ENCODE measurements around the gene PLXNA4.

The PLXNA4 gene

DNA sequence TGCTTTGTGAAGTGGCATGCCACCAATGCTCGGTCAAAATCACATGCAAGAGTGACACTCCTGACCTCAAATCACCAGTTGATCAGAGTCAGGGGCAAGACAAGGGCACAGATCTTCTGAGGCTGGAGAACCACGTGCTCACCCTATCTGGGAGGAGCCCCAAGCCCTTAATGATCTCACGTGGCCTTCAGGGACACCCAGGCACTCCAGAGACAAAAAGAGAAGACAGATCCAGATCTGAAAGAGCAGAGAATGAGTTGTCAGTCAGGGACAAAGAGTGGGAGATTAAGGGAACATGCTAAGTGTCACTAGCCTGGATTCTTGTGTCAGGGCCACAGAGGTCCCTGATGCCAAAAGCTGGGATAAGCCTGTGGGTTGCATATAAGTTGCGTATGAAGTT lies 134.3 kb downstream of the PLXNA4 start:
- no peak overlapping the region for H3K4me3 Mint-ChIP-seq
- peaks cover 10% of the 10 kb centered on the region for H3K27me3 Mint-ChIP-seq
- ATAC-seq (ENCODE audit: low read depth): no peak
- H3K27ac Mint-ChIP-seq: no peak overlapping the region
- no peaks in the 10 kb centered on the region for H3K4me1 Mint-ChIP-seq
- peaks cover 2% of the 10 kb centered on the region for H3K9me3 Mint-ChIP-seq
- H3K36me3 Mint-ChIP-seq: peaks cover 1% of the 10 kb centered on the region
- DNase-seq (ENCODE audit: low spot score in 2 of 2): no peak

DNA sequence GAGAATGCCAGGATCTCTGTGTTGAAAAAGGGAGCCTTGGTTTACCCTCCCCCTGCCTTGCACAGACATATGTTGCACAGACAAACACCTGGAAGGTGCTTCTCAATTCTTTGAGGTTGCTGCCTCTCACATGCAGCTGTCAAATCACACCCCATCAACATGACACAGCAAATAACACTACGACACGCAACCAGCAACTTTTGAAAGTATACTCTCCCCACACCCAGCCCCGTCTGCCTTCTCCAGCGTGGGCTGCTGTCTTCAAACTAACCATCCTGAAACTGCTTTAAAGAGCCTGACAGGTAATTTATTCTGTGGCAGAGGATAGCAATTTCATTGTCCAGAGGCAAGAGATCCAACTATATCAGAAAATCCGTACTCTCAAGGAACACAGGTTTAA lies 136.1 kb downstream of the PLXNA4 start:
- Mint-ChIP-seq H3K36me3 (no peaks in the 10 kb centered on the region), H3K9me3 (peaks cover 2% of the 10 kb centered on the region), H3K27ac (no peak overlapping the region), H3K27me3 (peaks cover 18% of the 10 kb centered on the region), H3K4me3 (no peak overlapping the region), H3K4me1 (no peaks in the 10 kb centered on the region)
- no peak for ATAC-seq (ENCODE audit: low read depth)
- DNase-seq (ENCODE audit: low spot score in 2 of 2): no peak

- H3K36me3 Mint-ChIP-seq: no peaks in the 10 kb centered on the region
- H3K9me3 Mint-ChIP-seq: peaks cover 2% of the 10 kb centered on the region
- no peak overlapping the region for H3K4me3 Mint-ChIP-seq
- H3K27me3 Mint-ChIP-seq: peaks cover 20% of the 10 kb centered on the region
- no peak for DNase-seq (ENCODE audit: low spot score in 2 of 2)
- ATAC-seq (ENCODE audit: low read depth): no peak
- no peaks in the 10 kb centered on the region for H3K4me1 Mint-ChIP-seq
- H3K27ac Mint-ChIP-seq: no peak overlapping the region
These were observed 137.3 kb downstream of the PLXNA4 start for GRCh38 chr7:132438926-132439325.

GRCh38 chr7:132437730-132438129 lies 138.5 kb downstream of the PLXNA4 start:
- Mint-ChIP-seq H3K27ac (no peak overlapping the region), H3K4me3 (no peak overlapping the region), H3K9me3 (peaks cover 2% of the 10 kb centered on the region), H3K27me3 (peaks cover 16% of the 10 kb centered on the region), H3K36me3 (no peaks in the 10 kb centered on the region), H3K4me1 (no peaks in the 10 kb centered on the region)
- ATAC-seq (ENCODE audit: low read depth) (no peak), DNase-seq (ENCODE audit: low spot score in 2 of 2) (no peak)

GRCh38 chr7:132436121-132436520 lies 140.1 kb downstream of the PLXNA4 start:
- no peak overlapping the region for H3K4me3 Mint-ChIP-seq
- DNase-seq (ENCODE audit: low spot score in 2 of 2) (no peak), ATAC-seq (ENCODE audit: low read depth) (no peak)
- H3K27ac Mint-ChIP-seq: no peak overlapping the region
- peaks cover 2% of the 10 kb centered on the region for H3K9me3 Mint-ChIP-seq
- H3K36me3 Mint-ChIP-seq: no peaks in the 10 kb centered on the region
- no peaks in the 10 kb centered on the region for H3K4me1 Mint-ChIP-seq
- peaks cover 16% of the 10 kb centered on the region for H3K27me3 Mint-ChIP-seq

- H3K27ac Mint-ChIP-seq: no peak overlapping the region
- H3K36me3 Mint-ChIP-seq: no peaks in the 10 kb centered on the region
- H3K9me3 Mint-ChIP-seq: peaks cover 2% of the 10 kb centered on the region
- H3K4me3 Mint-ChIP-seq: no peak overlapping the region
- peaks cover 16% of the 10 kb centered on the region for H3K27me3 Mint-ChIP-seq
- H3K4me1 Mint-ChIP-seq: no peaks in the 10 kb centered on the region
- DNase-seq (ENCODE audit: low spot score in 2 of 2): no peak
- no peak for ATAC-seq (ENCODE audit: low read depth)
These were observed 141.0 kb downstream of the PLXNA4 start for GRCh38 chr7:132435016-132435990.

DNA sequence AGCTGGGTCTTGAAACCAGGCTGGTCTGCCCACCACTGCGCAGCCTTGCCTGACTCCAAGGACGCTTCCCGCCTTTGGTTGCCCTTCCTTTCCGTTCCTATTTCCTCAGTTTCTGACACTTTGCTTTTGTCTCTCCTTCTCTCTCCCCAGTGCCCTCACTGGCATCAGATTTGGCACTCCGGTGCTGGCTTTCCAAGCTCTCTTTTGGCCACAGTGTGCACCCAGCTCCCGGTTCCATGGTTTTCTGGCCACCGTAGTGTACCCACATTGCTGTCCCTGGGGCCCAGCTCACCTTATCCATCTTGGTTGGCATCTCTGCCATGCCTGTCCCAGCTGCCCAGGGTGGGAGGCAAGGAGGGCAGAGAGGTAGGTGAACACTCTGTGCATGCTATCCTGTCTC lies 142.2 kb downstream of the PLXNA4 start:
- H3K27me3 Mint-ChIP-seq: peaks cover 16% of the 10 kb centered on the region

GRCh38 chr7:132433301-132433700 lies 143.0 kb downstream of the PLXNA4 start:
- H3K9me3 Mint-ChIP-seq: peaks cover 2% of the 10 kb centered on the region
- H3K36me3 Mint-ChIP-seq: no peaks in the 10 kb centered on the region
- ATAC-seq (ENCODE audit: low read depth) (no peak), DNase-seq (ENCODE audit: low spot score in 2 of 2) (no peak)
- no peak overlapping the region for H3K4me3 Mint-ChIP-seq
- no peak overlapping the region for H3K27ac Mint-ChIP-seq
- H3K4me1 Mint-ChIP-seq: no peaks in the 10 kb centered on the region
- H3K27me3 Mint-ChIP-seq: peaks cover 15% of the 10 kb centered on the region

More for the DNA sequence above, 142.2 kb downstream of the PLXNA4 start:
- DNase-seq (ENCODE audit: low spot score in 2 of 2) (no peak), ATAC-seq (ENCODE audit: low read depth) (no peak)
- Mint-ChIP-seq H3K4me1 (no peaks in the 10 kb centered on the region), H3K9me3 (peaks cover 2% of the 10 kb centered on the region), H3K4me3 (no peak overlapping the region), H3K27ac (no peak overlapping the region), H3K36me3 (no peaks in the 10 kb centered on the region)

- Mint-ChIP-seq H3K27me3 (peaks cover 7% of the 10 kb centered on the region), H3K36me3 (no peaks in the 10 kb centered on the region), H3K27ac (no peak overlapping the region), H3K4me1 (no peaks in the 10 kb centered on the region), H3K4me3 (no peak overlapping the region), H3K9me3 (no peaks in the 10 kb centered on the region)
- DNase-seq (ENCODE audit: low spot score in 2 of 2): no peak
- no peak for ATAC-seq (ENCODE audit: low read depth)
These were observed 145.1 kb downstream of the PLXNA4 start for GRCh38 chr7:132430861-132431822.

DNA sequence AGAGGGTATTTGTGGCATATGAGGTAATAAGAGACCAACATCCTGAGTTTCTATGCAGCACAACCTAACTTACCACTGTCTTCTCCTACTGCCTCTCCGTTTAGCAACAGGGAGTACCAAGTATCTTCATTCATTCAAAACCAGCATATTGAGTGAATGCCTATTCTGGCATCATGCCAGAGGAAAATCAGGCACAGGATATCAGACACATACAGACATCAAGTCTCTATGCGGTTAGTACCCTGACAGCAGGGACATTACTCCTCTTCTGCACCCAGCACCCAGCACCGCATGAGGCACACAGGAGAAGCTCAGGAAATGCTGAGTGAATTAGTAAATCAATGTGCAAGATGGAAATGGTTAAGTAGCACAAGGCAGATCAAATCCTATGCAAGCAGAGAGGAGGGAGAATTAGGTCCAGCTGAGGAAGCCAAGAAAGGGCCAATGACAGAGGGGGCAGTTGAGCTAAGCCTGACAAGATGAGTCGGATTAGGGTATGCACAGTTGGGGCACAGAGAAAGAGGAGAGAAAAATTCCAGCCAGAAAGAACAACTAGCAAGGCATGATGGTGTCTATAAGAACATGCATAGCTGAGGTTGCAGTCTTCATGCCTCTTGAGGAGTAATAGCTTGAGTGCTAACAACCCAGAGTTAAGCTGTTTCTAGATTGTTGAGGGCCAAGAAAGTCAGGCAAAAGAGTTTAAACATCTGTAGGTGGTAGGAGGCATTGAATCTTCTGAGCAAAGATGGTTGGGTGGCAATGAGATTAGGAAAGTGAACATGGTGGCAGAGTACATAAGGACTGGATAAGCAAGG lies 146.0 kb downstream of the PLXNA4 start:
- ATAC-seq (ENCODE audit: low read depth) (no peak), DNase-seq (ENCODE audit: low spot score in 2 of 2) (no peak)
- H3K27me3 Mint-ChIP-seq: peaks cover 4% of the 10 kb centered on the region
- H3K4me1 Mint-ChIP-seq: no peaks in the 10 kb centered on the region
- H3K27ac Mint-ChIP-seq: no peak overlapping the region
- no peaks in the 10 kb centered on the region for H3K36me3 Mint-ChIP-seq
- no peak overlapping the region for H3K4me3 Mint-ChIP-seq
- H3K9me3 Mint-ChIP-seq: no peaks in the 10 kb centered on the region

DNA sequence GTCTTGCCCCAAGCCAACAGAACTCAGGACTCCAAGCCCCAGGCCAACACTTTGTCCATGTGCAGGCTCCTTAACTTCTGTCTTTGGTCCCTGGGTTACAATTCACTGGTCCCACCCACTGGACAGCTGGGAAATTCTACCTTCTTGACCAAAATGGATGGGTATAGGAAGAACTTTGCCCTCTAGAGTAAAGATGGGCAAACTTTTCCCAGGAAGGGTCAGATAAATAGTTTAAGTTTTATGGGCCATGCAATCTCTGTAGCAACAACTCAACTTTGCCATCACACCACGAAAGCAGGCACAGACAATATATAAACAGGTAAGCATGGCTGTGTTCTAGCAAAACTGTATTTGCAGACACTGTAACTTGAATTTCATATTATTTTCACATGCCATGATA lies 147.1 kb downstream of the PLXNA4 start:
- H3K4me3 Mint-ChIP-seq: no peak overlapping the region
- no peak for DNase-seq (ENCODE audit: low spot score in 2 of 2)
- no peaks in the 10 kb centered on the region for H3K9me3 Mint-ChIP-seq

GRCh38 chr7:132428247-132428919 lies 147.9 kb downstream of the PLXNA4 start:
- Mint-ChIP-seq H3K36me3 (no peaks in the 10 kb centered on the region), H3K4me1 (no peaks in the 10 kb centered on the region), H3K27me3 (peaks cover 4% of the 10 kb centered on the region), H3K27ac (no peak overlapping the region), H3K4me3 (no peak overlapping the region), H3K9me3 (no peaks in the 10 kb centered on the region)
- no peak for ATAC-seq (ENCODE audit: low read depth)
- DNase-seq (ENCODE audit: low spot score in 2 of 2): no peak

More for the DNA sequence above, 147.1 kb downstream of the PLXNA4 start:
- Mint-ChIP-seq H3K27me3 (peaks cover 2% of the 10 kb centered on the region), H3K4me1 (no peaks in the 10 kb centered on the region), H3K27ac (no peak overlapping the region), H3K36me3 (no peaks in the 10 kb centered on the region)
- ATAC-seq (ENCODE audit: low read depth): no peak

DNA sequence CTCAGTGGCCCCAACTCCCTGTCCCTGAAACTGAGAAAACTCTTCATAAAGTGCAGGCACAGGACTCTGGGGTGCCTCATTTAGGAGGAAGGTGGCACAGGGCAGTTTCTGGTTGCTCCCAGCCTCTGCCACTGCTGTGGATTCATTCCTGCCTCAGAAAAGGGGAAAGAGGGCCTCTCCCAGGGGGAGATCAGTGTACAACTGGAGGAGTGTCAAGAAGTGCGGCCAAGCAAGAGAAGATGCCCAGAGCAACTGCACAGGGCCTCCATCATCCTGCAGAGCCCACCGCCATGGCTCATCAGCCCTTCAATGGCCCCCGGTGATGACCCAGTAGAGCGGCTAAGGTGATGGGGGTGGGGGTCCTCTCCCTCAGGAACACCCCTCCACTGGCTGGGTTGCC lies 150.3 kb downstream of the PLXNA4 start:
- H3K27me3 Mint-ChIP-seq: peaks cover 4% of the 10 kb centered on the region
- H3K27ac Mint-ChIP-seq: no peak overlapping the region
- no peak for DNase-seq (ENCODE audit: low spot score in 2 of 2)
- H3K4me1 Mint-ChIP-seq: no peaks in the 10 kb centered on the region
- H3K36me3 Mint-ChIP-seq: no peaks in the 10 kb centered on the region
- H3K4me3 Mint-ChIP-seq: no peak overlapping the region
- no peak for ATAC-seq (ENCODE audit: low read depth)
- peaks cover 4% of the 10 kb centered on the region for H3K9me3 Mint-ChIP-seq
